KMS-11 (cell line): ENCODE data around the gene PIK3R1.

ENCODE experiments used
- H2AFZ ChIP-seq: fragments of 200-600 bp; sonication (generic); 2 replicates; pipeline ENCODE4 v1.6.1; 2016; ENCODE audit warnings: antibody characterized with exemption, mixed run types, low read depth
- H3K27ac ChIP-seq: fragments of 200-600 bp; sonication (generic); 2 replicates; pipeline ENCODE4 v1.6.1; 2016; ENCODE audit warnings: mild to moderate bottlenecking, mixed run types
- H3K27me3 ChIP-seq: fragments of 200-600 bp; sonication (generic); 2 replicates; pipeline ENCODE4 v1.6.1; 2017; ENCODE audit warnings: mild to moderate bottlenecking, low read depth, mixed run types, moderate library complexity; ENCODE audit not compliant: insufficient read depth
- H3K36me3 ChIP-seq: fragments of 200-600 bp; sonication (generic); 2 replicates; pipeline ENCODE4 v1.6.1; 2017; ENCODE audit warnings: mild to moderate bottlenecking, mixed run types; ENCODE audit not compliant: insufficient read depth
- H3K4me1 ChIP-seq: fragments of 200-600 bp; sonication (generic); 2 replicates; pipeline ENCODE4 v1.6.1; 2016; ENCODE audit warnings: mild to moderate bottlenecking, low read depth, mixed run types; ENCODE audit not compliant: poor library complexity, severe bottlenecking
- H3K4me2 ChIP-seq: fragments of 200-600 bp; sonication (generic); 2 replicates; pipeline ENCODE4 v1.7.0; 2016; ENCODE audit warnings: mild to moderate bottlenecking, mixed run types
- H3K4me3 ChIP-seq: fragments of 200-600 bp; sonication (generic); IDR thresholded peaks from 2 replicates; pipeline ENCODE4 v1.6.1; 2017; ENCODE audit warnings: low read depth, low read length, mixed read lengths; ENCODE audit not compliant: insufficient read depth
- H3K79me2 ChIP-seq: fragments of 200-600 bp; sonication (generic); 2 replicates; pipeline ENCODE4 v1.6.1; 2016; ENCODE audit warnings: low read depth, mixed run types; ENCODE audit not compliant: insufficient read depth
- H3K9ac ChIP-seq: fragments of 200-600 bp; sonication (generic); 2 replicates; pipeline ENCODE4 v1.6.1; 2016; ENCODE audit warnings: mild to moderate bottlenecking, mixed run types
- H4K20me1 ChIP-seq: fragments of 200-600 bp; sonication (generic); 2 replicates; pipeline ENCODE4 v1.6.1; 2016; ENCODE audit warnings: mild to moderate bottlenecking, mixed run types; ENCODE audit not compliant: insufficient read depth
- TF ChIP-seq, protein P1 (sequence below): fragments of 200-600 bp; sonication (generic); conservative IDR thresholded peaks from 2 replicates; pipeline ENCODE4 v1.6.1; 2017; ENCODE audit warnings: low read depth, mild to moderate bottlenecking, antibody characterized with exemption, low read length, moderate library complexity, mixed read lengths

PIK3R1 gene

GRCh38 chr5:68216245-68217046 lies 890 bp downstream of the PIK3R1 start:
- peaks cover 32% of the 10 kb centered on the region for H3K79me2 ChIP-seq
- H3K27ac ChIP-seq, result peak overlapping the region; percentile 82

GRCh38 chr5:68217047-68217355 lies 1.4 kb downstream of the PIK3R1 start:
- H3K79me2 ChIP-seq, result peaks cover 32% of the 10 kb centered on the region
- H4K20me1 ChIP-seq, result peaks cover 9% of the 10 kb centered on the region
- peak overlapping the region; percentile 98 for H2AFZ ChIP-seq
- H3K36me3 ChIP-seq, result no peaks in the 10 kb centered on the region
- peak overlapping the region; percentile 61; the same call in 1 of the 2 replicates for H3K9ac ChIP-seq
- peak overlapping the region; percentile 94 for H3K4me2 ChIP-seq
- no peaks in the 10 kb centered on the region for H3K27me3 ChIP-seq
- H3K4me3 ChIP-seq, result peak overlapping the region; percentile 44
- H3K4me1 ChIP-seq, result peaks cover 29% of the 10 kb centered on the region
- TF ChIP-seq, protein P1, sequence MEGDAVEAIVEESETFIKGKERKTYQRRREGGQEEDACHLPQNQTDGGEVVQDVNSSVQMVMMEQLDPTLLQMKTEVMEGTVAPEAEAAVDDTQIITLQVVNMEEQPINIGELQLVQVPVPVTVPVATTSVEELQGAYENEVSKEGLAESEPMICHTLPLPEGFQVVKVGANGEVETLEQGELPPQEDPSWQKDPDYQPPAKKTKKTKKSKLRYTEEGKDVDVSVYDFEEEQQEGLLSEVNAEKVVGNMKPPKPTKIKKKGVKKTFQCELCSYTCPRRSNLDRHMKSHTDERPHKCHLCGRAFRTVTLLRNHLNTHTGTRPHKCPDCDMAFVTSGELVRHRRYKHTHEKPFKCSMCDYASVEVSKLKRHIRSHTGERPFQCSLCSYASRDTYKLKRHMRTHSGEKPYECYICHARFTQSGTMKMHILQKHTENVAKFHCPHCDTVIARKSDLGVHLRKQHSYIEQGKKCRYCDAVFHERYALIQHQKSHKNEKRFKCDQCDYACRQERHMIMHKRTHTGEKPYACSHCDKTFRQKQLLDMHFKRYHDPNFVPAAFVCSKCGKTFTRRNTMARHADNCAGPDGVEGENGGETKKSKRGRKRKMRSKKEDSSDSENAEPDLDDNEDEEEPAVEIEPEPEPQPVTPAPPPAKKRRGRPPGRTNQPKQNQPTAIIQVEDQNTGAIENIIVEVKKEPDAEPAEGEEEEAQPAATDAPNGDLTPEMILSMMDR, result no peak
- H3K27ac ChIP-seq, result peak overlapping the region; percentile 82; the same call in 1 of the 2 replicates

More at GRCh38 chr5:68216245-68217046, 890 bp downstream of the PIK3R1 start:
- peak overlapping the region; percentile 61 for H3K9ac ChIP-seq
- TF ChIP-seq, protein P1, result no peak
- peaks cover 29% of the 10 kb centered on the region for H3K4me1 ChIP-seq
- H4K20me1 ChIP-seq, result peaks cover 9% of the 10 kb centered on the region
- H3K4me3 ChIP-seq, result peak overlapping the region; percentile 44
- peak overlapping the region; percentile 98 for H2AFZ ChIP-seq
- H3K4me2 ChIP-seq, result peak overlapping the region; percentile 94
- no peaks in the 10 kb centered on the region for H3K36me3 ChIP-seq
- no peaks in the 10 kb centered on the region for H3K27me3 ChIP-seq

GRCh38 chr5:68217528-68217927 lies 2.0 kb downstream of the PIK3R1 start:
- H3K27ac ChIP-seq, result no peak overlapping the region
- H3K4me3 ChIP-seq, result no peak overlapping the region

DNA sequence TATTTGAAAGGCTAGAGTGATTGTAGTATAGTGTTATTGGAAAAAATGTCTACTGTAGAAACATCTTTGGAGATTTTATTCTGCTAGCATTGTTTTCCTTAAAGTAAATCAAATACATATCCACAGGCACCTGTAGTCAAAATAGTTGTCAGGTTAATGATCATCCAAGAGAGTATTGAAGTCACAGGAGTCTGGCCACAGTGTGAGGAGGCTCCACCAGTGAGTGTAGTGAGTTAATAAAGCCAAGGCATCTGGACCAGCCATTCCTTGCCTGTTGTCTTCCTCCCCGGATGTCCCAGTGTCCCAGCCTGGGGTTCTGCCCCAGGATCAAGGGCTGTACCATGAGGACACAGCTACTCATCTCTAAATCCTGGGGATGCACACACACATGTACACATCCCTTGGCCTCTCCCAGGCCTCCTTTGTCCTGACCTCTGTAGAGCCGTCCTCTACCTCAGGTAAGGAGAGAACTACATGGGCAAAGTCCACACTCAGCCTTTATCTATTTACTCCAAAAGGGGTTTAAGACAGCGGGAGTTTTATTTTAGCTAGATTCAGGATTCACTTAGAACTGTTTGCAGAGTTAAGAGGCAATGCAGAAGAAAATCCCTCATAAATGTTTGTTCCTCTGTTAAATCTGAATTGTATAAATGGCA lies 3.7 kb downstream of the PIK3R1 start:
- Histone ChIP-seq H4K20me1 (peaks cover 9% of the 10 kb centered on the region), H3K27ac (no peak overlapping the region), H3K4me1 (peaks cover 19% of the 10 kb centered on the region), H2AFZ (no peak overlapping the region), H3K79me2 (peaks cover 44% of the 10 kb centered on the region), H3K36me3 (no peaks in the 10 kb centered on the region), H3K9ac (no peak overlapping the region), H3K27me3 (no peaks in the 10 kb centered on the region; the same call in 1 of the 2 replicates), H3K4me3 (no peak overlapping the region), H3K4me2 (no peak overlapping the region)
- TF ChIP-seq, protein P1, result no peak

More at GRCh38 chr5:68217528-68217927, 2.0 kb downstream of the PIK3R1 start:
- peaks cover 9% of the 10 kb centered on the region for H4K20me1 ChIP-seq
- H3K36me3 ChIP-seq, result no peaks in the 10 kb centered on the region
- no peak overlapping the region for H3K9ac ChIP-seq
- no peaks in the 10 kb centered on the region for H3K27me3 ChIP-seq
- no peak overlapping the region for H2AFZ ChIP-seq
- peaks cover 32% of the 10 kb centered on the region for H3K79me2 ChIP-seq
- H3K4me1 ChIP-seq, result peaks cover 29% of the 10 kb centered on the region
- H3K4me2 ChIP-seq, result peak overlapping the region; percentile 94
- TF ChIP-seq, protein P1, result no peak
